HFFc6 (cell line): ENCODE data around the gene PCAT7. TPM values are rescaled to one million over a fixed set of nuclear protein-coding genes. Genes with fewer than 3 reads are reported as not detected.
"Not testable (repeated sequence)": the region's sequence is repeated elsewhere in the genome, so short reads cannot be mapped to it uniquely, and the experiment has no call there.

ENCODE experiments used
- DNase-seq: peaks from one replicate; pipeline ENCODE4 v3.0.0-alpha.2; 2018
- H3K27ac Mint-ChIP-seq: 2 replicates; pipeline ENCODE4 v1.8.0; 2020; ENCODE audit warnings: mild to moderate bottlenecking, mixed read lengths
- H3K27me3 Mint-ChIP-seq: 2 replicates; pipeline ENCODE4 v1.8.0; 2021; ENCODE audit warnings: mild to moderate bottlenecking, moderate library complexity, mixed read lengths; ENCODE audit not compliant: insufficient read depth
- H3K36me3 Mint-ChIP-seq: 2 replicates; pipeline ENCODE4 v1.8.0; 2021; ENCODE audit warnings: low read depth, mixed read lengths
- H3K4me1 Mint-ChIP-seq: 2 replicates; pipeline ENCODE4 v1.8.0; 2020; ENCODE audit warnings: low read depth, mixed read lengths
- H3K4me3 Mint-ChIP-seq: 2 replicates; pipeline ENCODE4 v1.8.0; 2020; ENCODE audit warnings: mild to moderate bottlenecking, moderate library complexity, mixed read lengths
- H3K9me3 Mint-ChIP-seq: 2 replicates; pipeline ENCODE4 v1.8.0; 2020; ENCODE audit warnings: mild to moderate bottlenecking, mixed read lengths
- long read RNA-seq: library from polyadenylated mRNA; unstranded; transcript quantifications from one replicate; pipeline ENCODE4 v2.0.0, GENCODE V29; 2019
- total RNA-seq, 6 experiments: library from RNA; stranded (reverse); fragmentation: NEBNext Ultra II Directional; extraction: Animal tissue kit (Norgen Biotek cat#: 25700); gene quantifications; 2 replicates in 1 of 6; 3 replicates in 5 of 6; pipeline ENCODE4 v1.2.3, GENCODE V29; 2021
- TF ChIP-seq, protein P1 (sequence below): fragments of 200-600 bp; sonication (generic); IDR thresholded peaks from 2 replicates; pipeline ENCODE4 v1.5.0; 2021; ENCODE audit warnings: antibody characterized with exemption, mild to moderate bottlenecking

Gene PCAT7
- not detected for total RNA-seq
- long read RNA-seq: 0 reads

- Mint-ChIP-seq H3K27me3 (peaks cover 2% of the 10 kb centered on the region), H3K9me3 (no peaks in the 10 kb centered on the region), H3K27ac (no peak within 1 kb of the TSS), H3K36me3 (no peaks in the 10 kb centered on the region), H3K4me1 (peaks cover 8% of the 10 kb centered on the region), H3K4me3 (no peak within 1 kb of the TSS)
- DNase-seq: peak; percentile 11
- TF ChIP-seq, protein P1, sequence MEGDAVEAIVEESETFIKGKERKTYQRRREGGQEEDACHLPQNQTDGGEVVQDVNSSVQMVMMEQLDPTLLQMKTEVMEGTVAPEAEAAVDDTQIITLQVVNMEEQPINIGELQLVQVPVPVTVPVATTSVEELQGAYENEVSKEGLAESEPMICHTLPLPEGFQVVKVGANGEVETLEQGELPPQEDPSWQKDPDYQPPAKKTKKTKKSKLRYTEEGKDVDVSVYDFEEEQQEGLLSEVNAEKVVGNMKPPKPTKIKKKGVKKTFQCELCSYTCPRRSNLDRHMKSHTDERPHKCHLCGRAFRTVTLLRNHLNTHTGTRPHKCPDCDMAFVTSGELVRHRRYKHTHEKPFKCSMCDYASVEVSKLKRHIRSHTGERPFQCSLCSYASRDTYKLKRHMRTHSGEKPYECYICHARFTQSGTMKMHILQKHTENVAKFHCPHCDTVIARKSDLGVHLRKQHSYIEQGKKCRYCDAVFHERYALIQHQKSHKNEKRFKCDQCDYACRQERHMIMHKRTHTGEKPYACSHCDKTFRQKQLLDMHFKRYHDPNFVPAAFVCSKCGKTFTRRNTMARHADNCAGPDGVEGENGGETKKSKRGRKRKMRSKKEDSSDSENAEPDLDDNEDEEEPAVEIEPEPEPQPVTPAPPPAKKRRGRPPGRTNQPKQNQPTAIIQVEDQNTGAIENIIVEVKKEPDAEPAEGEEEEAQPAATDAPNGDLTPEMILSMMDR: peak; percentile 65
Observed at GRCh38 chr9:94554439-94555331, at the start of gene PCAT7. Gene PCAT7 (plus strand): TSS chr9:94555083.

GRCh38 chr9:94506370-94506769, 48.5 kb upstream of the PCAT7 start:
- H3K27ac Mint-ChIP-seq, H3K4me3 Mint-ChIP-seq, H3K27me3 Mint-ChIP-seq, H3K9me3 Mint-ChIP-seq, H3K4me1 Mint-ChIP-seq, H3K36me3 Mint-ChIP-seq, DNase-seq: not testable (repeated sequence)

GRCh38 chr9:94507531-94508258, 47.2 kb upstream of the PCAT7 start:
- TF ChIP-seq, protein P1: no peak
- Mint-ChIP-seq H3K27me3 (peaks cover 5% of the 10 kb centered on the region; the same call in 1 of the 2 replicates), H3K27ac (no peak overlapping the region), H3K4me1 (0 out of 2 replicates have a peak, but pooled peaks cover 6% of the 10 kb centered on the region), H3K36me3 (no peaks in the 10 kb centered on the region), H3K9me3 (no peaks in the 10 kb centered on the region), H3K4me3 (no peak overlapping the region)
- DNase-seq: no peak

DNA sequence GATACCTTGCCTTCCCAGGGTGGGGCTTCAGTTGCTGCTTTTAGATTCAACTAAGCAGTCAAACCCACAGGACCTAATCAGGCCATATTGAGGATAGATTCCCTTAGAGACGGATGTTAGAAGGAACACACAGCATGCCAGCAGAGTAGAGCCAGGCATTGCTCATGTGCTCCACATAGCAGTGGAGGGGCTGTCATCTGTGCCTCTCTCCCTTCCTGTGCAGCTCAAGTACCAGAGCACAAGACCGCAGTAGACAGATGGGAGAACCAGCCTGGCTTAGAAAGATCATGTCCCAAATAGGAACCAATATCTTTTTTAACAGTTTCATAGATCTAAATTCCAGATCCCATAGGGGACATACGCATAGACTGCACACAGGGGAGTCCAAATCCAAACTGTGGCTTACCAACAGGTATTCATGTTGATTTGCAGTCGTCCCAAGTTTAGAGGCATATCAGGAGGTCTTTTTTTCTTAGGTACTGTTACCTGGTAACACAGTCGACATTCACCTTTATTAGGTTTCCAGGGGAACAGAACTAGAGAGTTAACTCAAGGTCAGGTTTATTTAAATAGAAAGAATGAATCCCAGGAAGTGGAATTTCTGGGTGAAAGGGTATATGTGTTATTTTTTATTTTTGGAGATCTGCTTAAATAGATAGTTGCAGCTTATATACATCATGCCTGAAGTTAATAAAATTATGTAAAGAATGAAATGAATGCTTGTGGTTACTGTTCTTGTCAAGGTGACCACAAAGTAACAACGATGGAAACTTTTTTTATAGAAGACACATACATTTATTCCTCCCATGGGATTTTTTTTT, 43.5 kb upstream of the PCAT7 start:
- no peak for DNase-seq
- Mint-ChIP-seq H3K4me3 (no peak overlapping the region), H3K4me1 (0 out of 2 replicates have a peak, but pooled peaks cover 6% of the 10 kb centered on the region), H3K9me3 (no peaks in the 10 kb centered on the region), H3K36me3 (no peaks in the 10 kb centered on the region), H3K27ac (no peak overlapping the region), H3K27me3 (peaks cover 13% of the 10 kb centered on the region; the same call in 1 of the 2 replicates)
- TF ChIP-seq, protein P1: no peak

DNA sequence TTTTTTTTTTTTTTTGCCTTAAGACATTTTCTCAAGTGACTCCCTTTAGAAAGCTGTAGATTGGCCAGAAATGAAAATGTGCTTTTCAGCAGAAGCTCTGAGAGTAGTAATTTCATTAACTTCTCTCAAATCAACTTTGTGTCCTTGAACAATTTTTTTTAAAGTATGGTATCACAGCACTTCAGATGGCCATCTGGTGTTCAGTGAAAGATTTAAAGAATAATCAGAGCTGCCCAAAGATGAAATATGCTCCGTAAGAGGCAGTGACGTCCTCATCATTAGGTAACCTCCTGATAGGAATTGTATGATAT, 43.0 kb upstream of the PCAT7 start:
- no peak for DNase-seq
- Mint-ChIP-seq H3K27me3 (peaks cover 13% of the 10 kb centered on the region; the same call in 1 of the 2 replicates), H3K4me1 (0 out of 2 replicates have a peak, but pooled peaks cover 6% of the 10 kb centered on the region), H3K36me3 (no peaks in the 10 kb centered on the region), H3K27ac (no peak overlapping the region), H3K4me3 (no peak overlapping the region), H3K9me3 (no peaks in the 10 kb centered on the region)
- TF ChIP-seq, protein P1: no peak
